Measurements from ENCODE around the gene ZNF263.

GRCh38 chr16:3248596-3248995 is 34.7 kb upstream of the ZNF263 start:
- TF ChIP-seq, protein P1, sequence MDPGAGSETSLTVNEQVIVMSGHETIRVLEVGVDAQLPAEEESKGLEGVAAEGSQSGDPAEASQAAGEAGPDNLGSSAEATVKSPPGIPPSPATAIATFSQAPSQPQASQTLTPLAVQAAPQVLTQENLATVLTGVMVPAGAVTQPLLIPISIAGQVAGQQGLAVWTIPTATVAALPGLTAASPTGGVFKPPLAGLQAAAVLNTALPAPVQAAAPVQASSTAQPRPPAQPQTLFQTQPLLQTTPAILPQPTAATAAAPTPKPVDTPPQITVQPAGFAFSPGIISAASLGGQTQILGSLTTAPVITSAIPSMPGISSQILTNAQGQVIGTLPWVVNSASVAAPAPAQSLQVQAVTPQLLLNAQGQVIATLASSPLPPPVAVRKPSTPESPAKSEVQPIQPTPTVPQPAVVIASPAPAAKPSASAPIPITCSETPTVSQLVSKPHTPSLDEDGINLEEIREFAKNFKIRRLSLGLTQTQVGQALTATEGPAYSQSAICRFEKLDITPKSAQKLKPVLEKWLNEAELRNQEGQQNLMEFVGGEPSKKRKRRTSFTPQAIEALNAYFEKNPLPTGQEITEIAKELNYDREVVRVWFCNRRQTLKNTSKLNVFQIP (CRISPR knock-in tag; IDR thresholded peaks at IDR 0.05; ENCODE audit: borderline replicate concordance, low read depth): no peak
- TF ChIP-seq TOX (CRISPR knock-in tag; IDR thresholded peaks at IDR 0.05; ENCODE audit: borderline replicate concordance) (no peak), CSRNP3 (CRISPR knock-in tag; IDR thresholded peaks at IDR 0.05) (no peak), ZNF8 (CRISPR knock-in tag; IDR thresholded peaks at IDR 0.05) (no peak), ZFP30 (CRISPR knock-in tag; IDR thresholded peaks at IDR 0.05) (no peak), ZFP3 (CRISPR knock-in tag; IDR thresholded peaks at IDR 0.05) (no peak), ZNF70 (CRISPR knock-in tag; IDR thresholded peaks at IDR 0.05) (no peak), PATZ1 (CRISPR knock-in tag; IDR thresholded peaks at IDR 0.05; ENCODE audit: borderline replicate concordance) (no peak), BACH2 (CRISPR knock-in tag; IDR thresholded peaks at IDR 0.05; ENCODE audit: borderline replicate concordance) (no peak), PPARA (CRISPR knock-in tag; IDR thresholded peaks at IDR 0.05; ENCODE audit: borderline replicate concordance) (no peak)
- TF ChIP-seq, protein P2, sequence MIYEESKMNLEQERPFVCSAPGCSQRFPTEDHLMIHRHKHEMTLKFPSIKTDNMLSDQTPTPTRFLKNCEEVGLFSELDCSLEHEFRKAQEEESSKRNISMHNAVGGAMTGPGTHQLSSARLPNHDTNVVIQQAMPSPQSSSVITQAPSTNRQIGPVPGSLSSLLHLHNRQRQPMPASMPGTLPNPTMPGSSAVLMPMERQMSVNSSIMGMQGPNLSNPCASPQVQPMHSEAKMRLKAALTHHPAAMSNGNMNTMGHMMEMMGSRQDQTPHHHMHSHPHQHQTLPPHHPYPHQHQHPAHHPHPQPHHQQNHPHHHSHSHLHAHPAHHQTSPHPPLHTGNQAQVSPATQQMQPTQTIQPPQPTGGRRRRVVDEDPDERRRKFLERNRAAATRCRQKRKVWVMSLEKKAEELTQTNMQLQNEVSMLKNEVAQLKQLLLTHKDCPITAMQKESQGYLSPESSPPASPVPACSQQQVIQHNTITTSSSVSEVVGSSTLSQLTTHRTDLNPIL (CRISPR knock-in tag; IDR thresholded peaks at IDR 0.05; ENCODE audit: low read depth): no peak
